DMS153 treated with DMSO at 0.1 percent for 48 hours (cell line): ENCODE measurements around the gene CLDND2.
A peak's percentile ranks its signal among the peaks of the same experiment; 100 is the strongest.
"Not testable (repeated sequence)": the region's sequence is repeated elsewhere in the genome, so short reads cannot be mapped to it uniquely, and the experiment has no call there.

ENCODE experiments used
- DNase-seq: peaks from one replicate; lab custom pipeline; 2025; ENCODE audit not compliant: unreplicated experiment; lab: John Stamatoyannopoulos, UW

Gene CLDND2

GRCh38 chr19:51368366-51369282, at the start of gene CLDND2:
TSS of gene CLDND2 (minus strand) at chr19:51369003. CDS start at chr19:51368577, 426 bp downstream.
- DNase-seq: no peak

DNA sequence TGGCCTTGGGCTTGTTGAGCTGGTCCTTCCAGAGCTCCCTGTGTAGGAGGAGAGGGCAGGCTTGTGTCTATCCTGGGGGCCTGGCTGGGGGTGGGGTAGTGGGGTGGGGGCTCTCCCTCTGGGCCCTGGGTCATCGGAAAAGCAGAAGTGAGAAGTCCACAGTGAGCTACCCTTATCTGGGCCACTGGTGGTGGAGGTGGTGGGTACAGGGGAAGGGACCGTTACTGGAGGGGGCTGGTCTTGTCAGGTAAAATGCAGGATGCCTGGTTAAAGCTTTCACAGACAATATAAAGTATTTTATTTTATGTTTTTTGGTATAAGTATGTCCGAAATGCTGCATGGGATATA, 49.0 kb upstream of the CLDND2 start:
- DNase-seq: no peak

- DNase-seq: no peak
Measured at GRCh38 chr19:51417107-51417809, 48.5 kb upstream of the CLDND2 start, which contains the start of gene SIGLEC10. TSS of gene SIGLEC10 (minus strand) at chr19:51417642. CDS start at chr19:51417581, 61 bp downstream.

- not testable (repeated sequence) for DNase-seq
Measured at GRCh38 chr19:51416422-51416821, 47.6 kb upstream of the CLDND2 start.

DNA sequence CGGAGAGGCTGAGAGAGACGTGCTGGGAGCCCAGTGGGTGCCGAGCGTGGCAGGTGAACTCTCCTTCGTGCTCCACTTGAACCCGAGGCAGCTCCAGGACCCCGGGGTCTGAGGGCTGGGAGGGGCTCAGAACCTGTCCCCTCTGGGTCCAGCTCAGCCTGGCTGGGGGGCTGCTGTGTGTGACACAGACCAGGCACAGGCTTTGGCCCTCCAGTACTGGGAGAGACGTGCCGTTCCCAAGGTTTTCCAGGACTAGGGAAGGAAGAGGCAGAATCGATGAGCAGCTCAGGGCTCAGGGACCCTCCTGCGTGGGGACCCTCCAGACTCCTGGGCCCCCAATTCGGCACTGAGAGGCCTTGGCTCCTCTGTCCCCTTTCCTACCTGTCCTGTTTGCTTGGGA, 46.4 kb upstream of the CLDND2 start:
- no peak for DNase-seq

- DNase-seq: no peak
Measured at GRCh38 chr19:51410950-51411748, 42.3 kb upstream of the CLDND2 start.

DNA sequence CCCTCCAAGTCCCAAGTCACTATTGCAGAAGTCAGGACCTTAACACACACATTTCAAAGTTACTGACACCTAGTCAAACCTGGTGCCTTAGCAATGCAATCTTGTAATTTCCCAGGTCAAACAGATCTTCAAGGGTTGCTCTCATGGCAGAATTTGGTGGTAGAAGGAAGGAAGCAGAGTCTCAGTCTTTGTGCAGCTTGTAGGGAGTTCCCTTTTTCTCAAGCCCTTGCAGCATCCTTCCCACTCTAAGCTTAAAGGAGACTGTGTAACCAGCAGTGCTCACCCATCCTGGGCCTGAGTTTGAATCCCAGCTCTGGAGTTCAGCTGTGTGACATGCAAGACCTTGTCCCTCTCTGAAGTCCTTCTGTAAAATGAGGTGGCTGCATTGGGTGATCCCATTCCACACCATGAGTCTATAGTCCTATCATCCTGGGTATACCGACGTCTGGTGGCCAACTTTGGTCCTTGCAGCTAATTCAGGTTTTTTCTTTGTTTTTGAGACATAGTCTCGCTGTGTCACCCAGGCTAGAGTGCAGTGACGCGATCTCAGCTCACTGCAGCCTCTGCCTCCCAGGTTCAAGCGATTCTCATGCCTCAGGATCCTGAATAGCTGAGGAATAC, 38.8 kb upstream of the CLDND2 start:
- no peak for DNase-seq

- DNase-seq: no peak
Measured at GRCh38 chr19:51402117-51402516, 33.3 kb upstream of the CLDND2 start.

- not testable (repeated sequence) for DNase-seq
Measured at GRCh38 chr19:51399936-51400335, 31.1 kb upstream of the CLDND2 start.

DNA sequence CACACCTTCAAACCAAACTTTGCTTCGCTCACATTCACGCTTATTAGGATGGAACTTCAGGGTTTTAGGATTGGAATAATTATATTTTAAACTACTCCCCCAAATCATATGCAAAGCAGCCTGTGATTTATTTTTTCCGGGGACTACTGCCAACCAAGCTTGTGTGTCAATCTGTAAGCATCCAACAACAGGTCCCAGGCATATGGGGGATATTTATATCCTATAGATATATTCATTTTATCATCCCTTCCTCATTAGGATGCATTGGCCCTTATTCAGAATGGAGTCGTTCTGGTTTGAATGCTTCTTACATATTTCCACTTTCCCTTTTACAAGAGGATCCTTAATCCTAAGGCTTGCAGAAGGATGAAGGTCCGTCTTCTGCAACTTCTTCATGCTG, 30.4 kb upstream of the CLDND2 start:
- no peak for DNase-seq

- DNase-seq: no peak
Measured at GRCh38 chr19:51398096-51398704, 29.4 kb upstream of the CLDND2 start.

GRCh38 chr19:51397453-51397852, 28.6 kb upstream of the CLDND2 start:
- not testable (repeated sequence) for DNase-seq

GRCh38 chr19:51396175-51396574, 27.4 kb upstream of the CLDND2 start:
- no peak for DNase-seq

DNA sequence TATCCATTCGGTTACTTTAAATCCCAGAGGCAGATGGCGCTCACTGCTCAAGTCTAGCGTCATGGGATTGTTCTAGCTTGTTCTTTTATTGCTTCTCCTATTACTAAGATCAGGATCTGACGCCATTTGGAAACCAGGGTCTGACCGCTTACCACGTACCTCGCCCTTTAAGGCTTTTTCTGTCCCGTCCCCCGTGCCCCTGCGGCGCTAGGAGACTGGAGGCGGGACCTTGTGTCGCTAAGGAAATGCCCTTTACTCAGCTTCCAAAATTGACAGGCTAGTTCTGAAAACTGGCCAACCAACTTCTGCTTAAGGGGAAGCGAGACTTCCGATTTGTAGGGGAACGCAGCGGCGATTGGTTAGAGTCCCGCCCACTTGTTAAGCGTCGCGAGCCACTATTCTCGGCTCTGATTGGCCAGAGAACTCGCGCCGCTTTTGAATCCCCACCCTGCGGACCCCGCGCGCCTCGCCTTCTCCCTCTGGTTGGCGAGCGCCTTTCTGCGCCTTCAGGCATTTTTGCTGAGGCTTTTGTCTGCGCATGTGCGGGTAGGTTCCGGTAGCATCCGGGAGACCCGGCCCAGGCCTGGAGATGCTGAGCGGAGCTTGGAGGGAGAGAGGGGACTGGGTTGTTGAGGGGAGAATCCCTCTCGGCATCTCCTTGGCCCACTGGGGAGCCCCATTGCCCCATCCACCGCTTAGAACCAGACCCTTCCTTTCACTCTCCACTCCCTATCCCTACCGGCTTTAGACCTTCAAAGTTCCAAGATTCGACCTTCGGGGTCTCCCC, 25.4 kb upstream of the CLDND2 start:
- peak; percentile 93 for DNase-seq

DNA sequence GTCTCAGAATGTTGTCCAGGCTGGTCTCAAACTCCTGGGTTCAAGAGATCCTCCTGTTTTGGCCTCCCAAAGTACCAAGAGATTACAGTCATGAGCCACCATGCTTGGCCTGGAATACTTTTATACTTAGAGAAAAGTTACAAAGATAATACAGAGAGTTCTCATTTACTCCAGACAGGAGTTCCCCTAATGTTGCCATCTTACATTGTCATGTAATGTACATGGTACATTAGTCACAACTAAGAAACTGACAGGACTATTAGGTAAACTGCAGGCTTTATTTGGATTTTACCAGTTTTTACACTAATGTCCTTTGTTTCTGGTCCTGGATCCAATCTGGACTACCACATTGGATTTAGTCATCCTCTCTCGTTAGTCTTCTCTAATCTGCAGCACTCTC, 23.9 kb upstream of the CLDND2 start:
- no peak for DNase-seq

DNA sequence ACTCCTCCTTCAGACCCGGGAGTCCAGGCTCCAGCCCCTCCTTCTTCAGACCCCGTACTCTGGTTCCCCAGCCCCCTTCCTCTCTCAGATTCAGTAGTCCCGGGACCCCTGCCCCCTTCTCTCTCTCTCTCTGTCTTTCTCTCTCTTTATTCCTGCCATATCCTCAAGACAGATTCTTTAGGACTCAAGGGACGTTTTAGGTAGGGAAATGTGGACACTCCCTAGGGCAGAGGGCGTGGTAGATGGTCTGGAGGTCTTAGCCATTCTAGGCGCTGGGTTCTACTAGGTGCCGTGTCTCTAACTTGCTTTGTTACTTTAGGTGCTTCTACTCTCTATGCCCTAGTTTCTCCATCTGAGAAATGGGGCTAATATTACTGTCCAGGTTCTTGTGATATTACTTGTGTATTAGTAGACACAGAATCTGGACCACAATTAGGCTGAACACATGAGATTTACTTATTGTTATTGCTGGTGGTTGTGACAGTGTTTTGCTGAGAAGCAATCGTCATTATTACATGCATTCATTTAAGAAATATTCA, 22.3 kb upstream of the CLDND2 start:
- DNase-seq: no peak

- no peak for DNase-seq
Measured at GRCh38 chr19:51389143-51389542, 20.3 kb upstream of the CLDND2 start.

DNA sequence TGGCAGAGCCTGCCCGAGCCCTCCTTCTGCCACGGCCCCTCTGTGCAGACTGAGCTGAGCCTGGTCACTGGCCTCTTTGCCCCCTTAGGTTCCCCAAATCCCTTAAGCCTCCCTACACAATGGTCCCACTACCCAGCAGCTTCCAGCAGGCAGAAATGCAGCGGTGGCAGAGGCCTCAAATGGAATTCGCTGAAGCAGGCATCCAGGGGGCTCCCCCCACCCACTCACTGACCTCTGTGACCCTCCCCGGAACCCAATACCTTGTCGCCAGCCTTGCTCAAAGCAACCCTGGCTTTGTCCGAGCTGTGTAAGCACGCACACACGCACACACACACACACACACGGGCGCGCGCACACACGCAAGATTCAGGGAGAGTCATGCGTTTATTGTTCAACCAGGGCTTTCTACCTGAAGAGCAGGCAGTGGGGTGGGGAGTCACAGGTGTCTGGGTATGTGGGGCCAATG, 19.2 kb upstream of the CLDND2 start, which contains the start of gene LIM2:
TSS of gene LIM2 (minus strand) at position 51 of the 466 bp plus-strand sequence. CDS start 531 bp downstream, outside the sequence.
- no peak for DNase-seq

DNA sequence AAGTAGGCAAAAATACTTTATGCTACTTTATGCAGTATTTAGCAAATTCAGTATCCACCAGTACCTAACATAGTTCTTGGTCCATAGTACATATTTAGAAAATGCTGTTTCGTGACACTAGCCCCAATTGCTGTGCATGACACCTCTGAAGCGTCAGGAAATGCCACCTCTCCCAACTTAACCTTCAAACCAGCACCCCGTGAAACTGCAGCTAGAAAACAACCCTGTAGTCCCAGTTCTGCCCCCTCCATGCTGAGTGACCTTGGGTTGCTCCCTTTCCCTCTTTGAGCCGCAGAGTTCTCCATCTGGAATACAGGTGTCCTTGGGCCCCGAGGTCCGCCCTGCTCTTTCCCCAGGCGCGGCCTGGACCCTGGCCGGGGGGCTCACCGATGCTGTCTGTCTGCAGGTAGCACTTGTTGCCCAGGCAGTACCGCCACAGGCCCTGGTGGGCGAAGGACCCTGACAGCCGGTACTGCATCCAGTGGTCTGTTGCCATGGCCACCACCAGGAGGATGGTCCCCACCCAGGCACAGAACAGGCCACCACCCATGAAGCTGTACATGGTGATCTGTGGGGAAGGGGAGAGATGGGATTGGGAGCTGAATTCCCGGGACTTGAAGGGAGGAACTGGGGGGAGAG, 18.2 kb upstream of the CLDND2 start:
- no peak for DNase-seq
